ENCODE data around the gene KCTD15.

Gene KCTD15

DNA sequence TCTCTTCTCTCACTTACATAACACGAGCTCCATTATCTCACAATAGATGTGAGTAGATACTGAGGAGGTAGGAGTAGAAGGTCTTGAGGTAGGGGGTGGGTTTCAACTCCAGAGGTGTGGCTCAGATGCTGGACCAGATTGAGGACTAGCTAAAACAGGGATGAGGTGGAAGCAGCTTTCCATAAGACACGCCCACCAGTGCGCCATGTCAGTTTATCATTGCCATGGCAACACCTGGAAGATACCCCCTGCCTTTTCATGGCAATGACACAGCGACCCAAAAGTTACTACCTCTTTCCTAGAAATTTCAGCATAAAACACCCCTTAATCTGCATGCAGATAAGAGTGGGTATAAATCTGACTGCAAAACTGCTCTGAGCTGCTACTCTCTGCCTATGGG lies 44.1 kb downstream of the KCTD15 start:
- no peak for DNase-seq (ENCODE audit: low read depth)
- no peak overlapping the region for H3K4me3 ChIP-seq (ENCODE audit: control insufficient read depth, low read depth, low read length)
- TF ChIP-seq, protein P1, sequence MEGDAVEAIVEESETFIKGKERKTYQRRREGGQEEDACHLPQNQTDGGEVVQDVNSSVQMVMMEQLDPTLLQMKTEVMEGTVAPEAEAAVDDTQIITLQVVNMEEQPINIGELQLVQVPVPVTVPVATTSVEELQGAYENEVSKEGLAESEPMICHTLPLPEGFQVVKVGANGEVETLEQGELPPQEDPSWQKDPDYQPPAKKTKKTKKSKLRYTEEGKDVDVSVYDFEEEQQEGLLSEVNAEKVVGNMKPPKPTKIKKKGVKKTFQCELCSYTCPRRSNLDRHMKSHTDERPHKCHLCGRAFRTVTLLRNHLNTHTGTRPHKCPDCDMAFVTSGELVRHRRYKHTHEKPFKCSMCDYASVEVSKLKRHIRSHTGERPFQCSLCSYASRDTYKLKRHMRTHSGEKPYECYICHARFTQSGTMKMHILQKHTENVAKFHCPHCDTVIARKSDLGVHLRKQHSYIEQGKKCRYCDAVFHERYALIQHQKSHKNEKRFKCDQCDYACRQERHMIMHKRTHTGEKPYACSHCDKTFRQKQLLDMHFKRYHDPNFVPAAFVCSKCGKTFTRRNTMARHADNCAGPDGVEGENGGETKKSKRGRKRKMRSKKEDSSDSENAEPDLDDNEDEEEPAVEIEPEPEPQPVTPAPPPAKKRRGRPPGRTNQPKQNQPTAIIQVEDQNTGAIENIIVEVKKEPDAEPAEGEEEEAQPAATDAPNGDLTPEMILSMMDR (conservative IDR thresholded peaks at IDR 0.05; ENCODE audit: control insufficient read depth, insufficient read depth, low read depth, low read length) = no peak

DNA sequence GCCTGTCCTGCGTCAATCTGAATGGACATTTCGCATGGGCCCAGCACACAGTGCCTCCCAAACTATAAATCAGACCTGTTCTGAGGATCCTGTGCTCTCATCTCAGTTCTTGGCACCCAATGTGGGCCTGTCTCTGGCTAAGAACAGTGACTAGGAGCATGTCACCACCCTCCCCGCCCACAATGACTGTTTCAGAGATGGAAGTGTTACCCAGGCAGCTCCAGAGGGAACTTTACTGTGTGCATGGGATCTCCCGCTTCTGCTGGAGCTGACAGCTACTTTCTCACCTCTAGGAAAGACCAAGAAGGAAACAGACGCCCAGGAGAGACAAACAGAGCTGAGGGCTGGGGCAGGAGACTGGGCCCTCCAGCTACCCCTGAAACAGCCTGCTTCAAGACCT lies 45.0 kb downstream of the KCTD15 start:
- DNase-seq (ENCODE audit: low read depth) = no peak
- TF ChIP-seq, protein P1 (conservative IDR thresholded peaks at IDR 0.05; ENCODE audit: control insufficient read depth, insufficient read depth, low read depth, low read length) = no peak
- no peak overlapping the region for H3K4me3 ChIP-seq (ENCODE audit: control insufficient read depth, low read depth, low read length)

GRCh38 chr19:33844478-33844877 lies 47.8 kb downstream of the KCTD15 start:
- no peak overlapping the region for H3K4me3 ChIP-seq (ENCODE audit: control insufficient read depth, low read depth, low read length)
- TF ChIP-seq, protein P1 (conservative IDR thresholded peaks at IDR 0.05; ENCODE audit: control insufficient read depth, insufficient read depth, low read depth, low read length) = no peak
- no peak for DNase-seq (ENCODE audit: low read depth)

- DNase-seq (ENCODE audit: low read depth) = no peak
- TF ChIP-seq, protein P1 (conservative IDR thresholded peaks at IDR 0.05; ENCODE audit: control insufficient read depth, insufficient read depth, low read depth, low read length) = no peak
- no peak overlapping the region for H3K4me3 ChIP-seq (ENCODE audit: control insufficient read depth, low read depth, low read length)
Measured at GRCh38 chr19:33845498-33845897, 48.8 kb downstream of the KCTD15 start.

DNA sequence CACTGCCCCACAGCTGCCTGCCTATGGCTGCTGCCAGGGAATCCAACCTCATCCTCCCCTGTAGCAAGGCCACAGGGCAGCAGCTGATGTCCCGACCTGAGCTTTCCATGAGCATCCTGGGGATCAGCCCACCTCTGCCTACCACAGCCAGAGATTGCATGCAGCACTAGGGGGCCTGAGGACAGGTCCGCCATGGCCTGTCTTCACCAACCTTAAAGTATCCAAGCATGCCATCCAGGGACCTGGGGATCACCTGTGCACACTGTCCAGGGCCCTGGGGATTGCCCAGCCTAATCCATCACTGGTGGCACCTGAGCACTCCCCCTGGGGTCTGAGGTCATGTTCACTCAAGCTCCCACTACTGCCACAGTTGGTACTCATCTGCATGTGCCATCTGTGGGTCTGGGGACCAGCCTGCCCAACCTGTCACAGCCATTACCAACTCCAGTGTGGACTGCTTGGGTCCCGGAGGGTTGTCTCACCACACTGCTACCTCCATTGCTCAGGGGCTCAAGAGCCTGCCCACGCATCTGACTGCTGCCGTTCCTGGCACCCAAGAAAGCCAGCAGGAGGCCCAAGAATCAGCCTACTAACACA lies 53.0 kb downstream of the KCTD15 start:
- TF ChIP-seq, protein P1 (conservative IDR thresholded peaks at IDR 0.05; ENCODE audit: control insufficient read depth, insufficient read depth, low read depth, low read length) = no peak
- no peak for DNase-seq (ENCODE audit: low read depth)
- H3K4me3 ChIP-seq (ENCODE audit: control insufficient read depth, low read depth, low read length) = no peak overlapping the region

DNA sequence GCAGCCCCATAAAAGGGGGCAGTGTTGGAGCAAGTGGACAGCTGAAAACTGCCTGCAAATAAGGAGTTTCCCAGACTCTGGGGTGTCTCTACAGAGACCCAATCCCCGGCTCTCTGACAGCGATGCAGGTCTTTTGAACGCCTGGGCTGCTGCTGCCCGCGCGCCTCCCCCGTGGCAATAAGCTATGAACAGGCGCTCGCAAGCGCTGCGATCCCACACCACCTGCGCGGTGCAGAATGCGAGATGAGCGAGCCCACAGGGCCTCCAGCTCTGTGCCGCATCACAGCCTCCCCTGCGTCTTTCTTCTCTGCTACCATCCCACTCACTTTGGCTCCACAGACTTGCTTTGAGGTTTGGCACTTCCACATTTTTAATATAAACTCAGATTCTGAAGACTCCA lies 62.3 kb downstream of the KCTD15 start:
- no peak for DNase-seq (ENCODE audit: low read depth)
- TF ChIP-seq, protein P1 (conservative IDR thresholded peaks at IDR 0.05; ENCODE audit: control insufficient read depth, insufficient read depth, low read depth, low read length) = no peak
- no peak overlapping the region for H3K4me3 ChIP-seq (ENCODE audit: control insufficient read depth, low read depth, low read length)

Data from fibroblast of mammary gland (primary cell).